ENCODE measurements around the gene TMEM121B.

DNA sequence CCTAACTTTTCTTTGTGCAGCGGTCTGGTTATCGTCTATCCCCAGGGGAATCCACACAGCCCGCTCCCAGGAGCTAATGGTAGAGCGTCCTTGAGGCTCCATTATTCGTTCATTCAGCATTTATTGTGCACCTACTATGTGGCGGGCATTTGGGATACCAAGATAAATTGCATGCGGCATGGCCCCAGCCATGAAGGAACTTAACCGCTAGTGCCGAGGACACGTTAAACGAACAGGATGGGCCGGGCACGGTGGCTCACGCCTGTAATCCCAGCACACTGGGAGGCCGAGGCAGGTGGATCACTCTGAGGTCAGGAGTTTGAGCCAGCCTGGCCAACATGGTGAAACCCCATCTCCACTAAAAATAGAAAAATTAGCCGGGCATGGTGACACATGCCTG lies 11.2 kb downstream of the TMEM121B start:
- TF ChIP-seq, protein P1, sequence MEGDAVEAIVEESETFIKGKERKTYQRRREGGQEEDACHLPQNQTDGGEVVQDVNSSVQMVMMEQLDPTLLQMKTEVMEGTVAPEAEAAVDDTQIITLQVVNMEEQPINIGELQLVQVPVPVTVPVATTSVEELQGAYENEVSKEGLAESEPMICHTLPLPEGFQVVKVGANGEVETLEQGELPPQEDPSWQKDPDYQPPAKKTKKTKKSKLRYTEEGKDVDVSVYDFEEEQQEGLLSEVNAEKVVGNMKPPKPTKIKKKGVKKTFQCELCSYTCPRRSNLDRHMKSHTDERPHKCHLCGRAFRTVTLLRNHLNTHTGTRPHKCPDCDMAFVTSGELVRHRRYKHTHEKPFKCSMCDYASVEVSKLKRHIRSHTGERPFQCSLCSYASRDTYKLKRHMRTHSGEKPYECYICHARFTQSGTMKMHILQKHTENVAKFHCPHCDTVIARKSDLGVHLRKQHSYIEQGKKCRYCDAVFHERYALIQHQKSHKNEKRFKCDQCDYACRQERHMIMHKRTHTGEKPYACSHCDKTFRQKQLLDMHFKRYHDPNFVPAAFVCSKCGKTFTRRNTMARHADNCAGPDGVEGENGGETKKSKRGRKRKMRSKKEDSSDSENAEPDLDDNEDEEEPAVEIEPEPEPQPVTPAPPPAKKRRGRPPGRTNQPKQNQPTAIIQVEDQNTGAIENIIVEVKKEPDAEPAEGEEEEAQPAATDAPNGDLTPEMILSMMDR (conservative IDR thresholded peaks at IDR 0.05; ENCODE audit: low read length), result no peak
- TF ChIP-seq EZH2phosphoT487 (IDR thresholded peaks at IDR 0.05; ENCODE audit: borderline replicate concordance, low read depth, low read length), result no peak

All from OCI-LY7 (cell line).